ENCODE data around the gene FJX1.

FJX1 gene

DNA sequence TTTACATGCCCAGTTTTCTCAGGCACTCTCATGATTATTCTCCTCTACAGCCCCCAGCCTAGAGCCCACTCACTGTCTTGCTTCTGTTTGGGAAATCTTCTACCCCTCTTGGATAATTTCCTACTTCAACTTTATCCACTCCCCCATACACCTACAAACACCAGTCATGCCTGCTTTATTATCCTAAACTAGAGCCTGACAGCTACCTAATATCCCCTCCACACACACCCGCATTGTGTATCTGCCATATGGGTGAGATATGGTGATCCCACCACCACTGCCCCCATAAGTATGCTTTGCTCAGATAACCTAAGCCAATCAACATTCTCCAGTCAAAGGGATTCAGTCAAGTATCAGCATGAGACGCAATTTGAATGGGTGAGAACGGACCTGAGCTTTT, 15.3 kb upstream of the FJX1 start:
- FAIRE-seq (no peak), DNase-seq (ENCODE audit: insufficient read length, low spot score) (no peak)

DNA sequence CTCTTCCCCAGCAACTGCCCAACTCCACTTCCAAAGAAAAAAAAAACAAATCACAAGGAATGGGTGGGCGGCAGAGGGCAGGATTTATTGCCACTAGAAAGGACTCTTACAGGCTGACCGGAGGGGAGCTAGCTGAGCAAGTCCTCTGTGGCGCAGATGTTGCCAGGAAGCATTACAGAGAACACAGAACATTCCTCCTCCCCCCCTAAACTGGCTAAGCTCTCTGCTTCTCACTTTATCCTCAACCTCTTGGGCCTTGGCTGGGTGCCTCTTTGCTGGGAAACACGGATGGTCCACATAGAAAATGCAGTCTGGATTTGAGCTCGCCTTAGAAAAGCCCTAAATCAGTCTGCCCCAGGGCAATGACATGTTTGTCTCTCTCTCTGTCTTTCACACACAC, 12.6 kb upstream of the FJX1 start:
- no peak for FAIRE-seq
- no peak for DNase-seq (ENCODE audit: insufficient read length, low spot score)

DNA sequence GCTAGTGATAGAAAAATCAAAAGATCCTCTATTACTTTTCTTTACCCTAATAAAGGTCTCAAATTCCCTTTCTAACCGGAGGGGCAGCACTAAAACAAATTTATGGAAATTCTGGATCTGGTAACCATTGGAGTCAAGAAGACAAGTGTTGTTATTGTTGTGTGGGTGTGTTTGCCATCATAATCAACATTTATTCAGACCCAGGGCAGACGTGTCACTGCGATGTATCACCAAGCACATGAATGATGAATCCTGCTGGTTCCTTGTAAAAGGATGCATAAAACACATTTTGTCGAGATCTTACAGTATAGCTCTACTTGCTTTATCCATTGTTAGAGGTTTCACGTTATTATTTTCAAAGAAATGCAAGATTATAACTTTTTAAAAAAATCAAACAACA, 12.1 kb upstream of the FJX1 start:
- FAIRE-seq = no peak
- no peak for DNase-seq (ENCODE audit: insufficient read length, low spot score)

DNA sequence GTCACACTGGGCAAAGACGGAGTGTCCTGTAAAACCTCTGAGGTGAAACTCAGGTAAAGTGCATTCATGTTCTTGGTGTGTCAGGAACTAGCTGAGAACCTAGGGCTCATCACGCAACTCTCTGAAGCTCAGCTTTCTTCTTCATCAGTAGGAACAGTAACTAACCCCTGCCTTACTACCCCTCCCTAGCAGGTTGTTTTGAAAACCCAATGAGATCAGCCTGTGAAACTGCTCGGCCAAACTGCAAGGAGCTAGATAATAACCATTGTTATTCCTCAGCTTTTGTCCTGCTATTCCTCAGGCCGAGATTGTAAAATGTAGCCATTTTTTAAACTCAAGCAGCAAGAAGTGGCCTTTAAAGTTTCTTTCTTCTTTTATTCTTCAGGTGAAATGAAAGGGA, 9.8 kb upstream of the FJX1 start:
- FAIRE-seq = no peak
- DNase-seq (ENCODE audit: insufficient read length, low spot score) = no peak

DNA sequence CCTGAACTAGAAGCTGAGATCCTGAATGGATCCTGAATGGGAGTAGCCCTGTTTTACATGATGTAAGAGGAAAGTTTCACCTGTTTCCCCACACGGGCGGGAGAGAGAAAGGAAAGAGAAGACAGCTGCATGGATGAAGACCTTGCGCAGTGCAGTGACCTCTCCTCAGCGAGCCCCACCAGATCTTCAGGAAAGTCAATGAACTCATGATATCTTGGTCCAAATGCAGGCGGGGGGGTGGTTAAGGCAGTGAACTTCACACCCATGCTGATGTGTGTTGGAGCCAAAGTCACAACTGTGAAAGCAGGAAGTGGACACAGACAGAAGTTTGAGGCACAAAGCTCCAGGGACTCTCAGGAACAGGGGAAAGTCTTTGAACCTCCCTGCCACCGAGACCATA, 8.6 kb upstream of the FJX1 start:
- DNase-seq (ENCODE audit: insufficient read length, low spot score) (no peak), FAIRE-seq (no peak)

DNA sequence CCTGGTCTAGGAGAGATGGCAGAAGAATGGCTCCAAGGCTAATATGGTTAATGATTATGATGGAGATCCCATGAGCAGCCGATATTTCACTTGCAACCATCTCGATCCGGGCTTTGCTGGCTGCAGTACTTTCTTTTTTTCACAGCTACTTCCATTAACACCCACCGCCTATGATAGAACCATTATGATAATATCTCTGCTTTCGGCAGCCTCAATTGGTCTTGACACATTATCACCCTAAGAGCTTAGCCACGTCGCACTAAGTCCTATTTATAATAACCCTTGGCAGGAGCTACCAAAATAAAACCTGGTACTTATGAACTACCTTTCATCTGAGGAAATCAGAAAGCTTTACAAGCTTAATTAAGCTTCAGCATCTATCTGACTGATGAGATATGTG, 7.6 kb upstream of the FJX1 start:
- FAIRE-seq (no peak), DNase-seq (ENCODE audit: insufficient read length, low spot score) (no peak)

DNA sequence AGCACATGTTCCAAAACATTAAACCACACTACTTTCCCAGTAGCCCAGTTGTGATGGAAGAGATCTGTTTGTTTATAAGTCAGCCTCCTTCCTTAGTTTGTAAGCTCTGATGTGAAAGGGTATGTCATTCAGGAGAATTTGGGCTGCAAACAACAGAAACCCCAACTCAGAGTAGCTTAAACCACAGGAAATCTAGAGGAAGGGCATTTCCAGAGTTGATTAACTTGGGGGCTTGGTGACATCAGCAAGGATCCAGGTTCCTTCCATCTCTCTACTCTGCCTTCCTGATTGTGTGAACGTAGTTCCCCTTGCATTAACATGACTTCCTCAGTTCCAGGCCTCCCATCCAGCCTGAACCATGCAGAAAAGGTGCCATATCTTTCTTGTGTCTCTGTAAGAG, 6.5 kb upstream of the FJX1 start:
- DNase-seq (ENCODE audit: insufficient read length, low spot score) (no peak), FAIRE-seq (no peak)

DNA sequence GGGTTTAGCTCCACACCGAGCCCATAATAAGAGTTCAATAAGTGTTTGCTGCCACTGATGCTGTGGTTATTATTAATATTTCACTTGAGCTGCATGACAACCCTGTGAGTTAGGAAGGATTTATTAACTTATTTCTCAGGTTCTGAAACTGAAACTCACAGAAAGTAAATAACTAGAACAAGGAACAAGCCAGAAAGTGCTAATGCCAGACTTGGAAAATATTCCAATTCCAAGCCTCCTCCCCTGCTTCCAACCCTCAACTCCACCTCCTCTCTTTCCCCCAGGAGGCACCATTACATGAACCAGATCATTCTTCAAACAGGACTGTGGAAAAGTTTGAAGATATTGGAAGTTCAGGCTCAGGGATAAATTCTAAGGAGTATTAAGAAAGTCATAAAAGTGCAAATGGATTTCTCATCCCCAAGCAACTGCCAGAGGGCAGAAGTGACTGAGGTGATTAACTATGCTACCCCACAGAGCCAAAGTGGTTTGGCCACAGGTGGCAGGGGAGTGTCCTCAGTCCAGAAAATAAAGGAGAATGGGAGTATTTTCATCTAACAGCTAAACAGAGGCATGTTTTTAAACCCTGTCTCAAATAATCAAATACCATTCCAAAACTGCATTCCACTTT, 3.2 kb upstream of the FJX1 start:
- DNase-seq (ENCODE audit: insufficient read length, low spot score) = no peak

DNA sequence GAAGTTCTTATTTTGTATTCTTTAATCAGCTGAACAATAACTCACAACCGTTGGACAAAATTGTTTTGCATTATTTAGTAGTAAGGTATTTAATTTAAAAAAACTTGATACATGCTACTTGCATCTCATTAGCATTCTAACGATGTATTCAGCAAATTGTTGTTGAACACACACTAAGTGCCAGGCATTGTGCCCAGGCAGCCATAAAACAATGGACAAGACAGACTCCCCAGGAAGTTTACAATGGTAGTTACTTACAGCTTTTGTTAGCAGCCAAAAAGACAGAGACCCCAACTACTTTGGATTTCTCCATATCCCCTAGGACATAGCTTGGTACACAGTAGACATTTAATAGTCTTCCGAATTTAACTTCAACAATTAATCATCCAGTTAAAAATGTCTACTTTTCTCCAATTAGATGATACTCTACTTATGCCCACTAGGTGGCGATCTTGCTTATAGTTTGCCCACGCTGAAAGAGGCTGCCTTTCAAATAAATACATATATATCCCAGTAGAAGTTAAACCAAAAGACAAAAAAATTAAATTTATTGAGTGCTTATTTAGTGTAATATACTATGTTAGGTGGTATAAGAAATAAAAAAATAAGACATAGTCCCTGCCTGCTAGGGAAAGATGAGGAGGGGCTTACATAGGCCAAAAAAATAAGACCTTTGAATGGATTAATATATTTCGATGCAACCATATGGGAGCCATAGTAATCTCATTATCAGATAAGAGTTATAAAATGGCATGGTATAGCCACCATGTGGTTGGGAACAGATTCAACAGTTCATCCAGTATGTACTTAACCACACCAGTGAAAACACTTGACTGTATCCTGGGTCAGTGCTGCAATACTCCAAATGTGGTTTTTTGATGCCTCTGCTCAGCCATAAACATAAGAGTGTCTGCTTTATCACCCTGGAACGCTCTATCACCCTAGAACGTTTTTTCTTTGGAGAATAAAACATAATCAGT, 2.0 kb upstream of the FJX1 start:
- DNase-seq (ENCODE audit: insufficient read length, low spot score) (peak; percentile 44), FAIRE-seq (no peak)

More for the DNA sequence above, 3.2 kb upstream of the FJX1 start:
- FAIRE-seq = no peak

DNA sequence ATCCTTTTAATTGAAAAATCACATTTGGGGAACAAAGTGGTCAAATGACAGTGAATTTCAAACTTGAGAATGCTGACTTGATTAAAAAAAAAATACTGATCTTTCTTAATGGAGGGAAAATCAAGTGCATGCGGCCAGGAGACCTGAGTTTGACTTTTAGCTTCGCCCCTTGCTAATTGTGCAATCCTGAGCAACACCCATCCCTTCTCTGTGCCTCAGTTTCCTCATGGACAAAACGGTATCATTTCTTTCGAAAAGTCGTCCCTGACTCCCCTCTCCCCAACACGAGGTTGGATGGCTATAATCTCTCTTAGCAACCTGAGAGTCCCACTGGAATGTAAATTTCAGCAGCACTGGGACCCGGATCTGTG, 959 bp upstream of the FJX1 start:
- DNase-seq (ENCODE audit: insufficient read length, low spot score) = no peak
- FAIRE-seq = no peak

DNA sequence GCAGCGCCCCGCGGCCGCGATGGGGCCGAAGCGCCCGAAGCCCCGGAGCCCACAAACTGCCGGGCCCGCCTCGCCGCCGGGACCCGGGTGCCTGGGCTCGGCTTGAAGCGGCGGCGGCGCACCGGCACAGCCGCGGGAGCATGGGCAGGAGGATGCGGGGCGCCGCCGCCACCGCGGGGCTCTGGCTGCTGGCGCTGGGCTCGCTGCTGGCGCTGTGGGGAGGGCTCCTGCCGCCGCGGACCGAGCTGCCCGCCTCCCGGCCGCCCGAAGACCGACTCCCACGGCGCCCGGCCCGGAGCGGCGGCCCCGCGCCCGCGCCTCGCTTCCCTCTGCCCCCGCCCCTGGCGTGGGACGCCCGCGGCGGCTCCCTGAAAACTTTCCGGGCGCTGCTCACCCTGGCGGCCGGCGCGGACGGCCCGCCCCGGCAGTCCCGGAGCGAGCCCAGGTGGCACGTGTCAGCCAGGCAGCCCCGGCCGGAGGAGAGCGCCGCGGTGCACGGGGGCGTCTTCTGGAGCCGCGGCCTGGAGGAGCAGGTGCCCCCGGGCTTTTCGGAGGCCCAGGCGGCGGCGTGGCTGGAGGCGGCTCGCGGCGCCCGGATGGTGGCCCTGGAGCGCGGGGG, 346 bp downstream of the FJX1 start:
- DNase-seq (ENCODE audit: insufficient read length, low spot score) = no peak

DNA sequence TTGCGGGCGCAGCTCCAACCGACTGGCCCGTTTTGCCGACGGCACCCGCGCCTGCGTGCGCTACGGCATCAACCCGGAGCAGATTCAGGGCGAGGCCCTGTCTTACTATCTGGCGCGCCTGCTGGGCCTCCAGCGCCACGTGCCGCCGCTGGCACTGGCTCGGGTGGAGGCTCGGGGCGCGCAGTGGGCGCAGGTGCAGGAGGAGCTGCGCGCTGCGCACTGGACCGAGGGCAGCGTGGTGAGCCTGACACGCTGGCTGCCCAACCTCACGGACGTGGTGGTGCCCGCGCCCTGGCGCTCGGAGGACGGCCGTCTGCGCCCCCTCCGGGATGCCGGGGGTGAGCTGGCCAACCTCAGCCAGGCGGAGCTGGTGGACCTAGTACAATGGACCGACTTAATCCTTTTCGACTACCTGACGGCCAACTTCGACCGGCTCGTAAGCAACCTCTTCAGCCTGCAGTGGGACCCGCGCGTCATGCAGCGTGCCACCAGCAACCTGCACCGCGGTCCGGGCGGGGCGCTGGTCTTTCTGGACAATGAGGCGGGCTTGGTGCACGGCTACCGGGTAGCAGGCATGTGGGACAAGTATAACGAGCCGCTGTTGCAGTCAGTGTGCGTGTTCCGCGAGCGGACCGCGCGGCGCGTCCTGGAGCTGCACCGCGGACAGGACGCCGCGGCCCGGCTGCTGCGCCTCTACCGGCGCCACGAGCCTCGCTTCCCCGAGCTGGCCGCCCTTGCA, 1.0 kb downstream of the FJX1 start:
- FAIRE-seq (peak; percentile 16), DNase-seq (ENCODE audit: insufficient read length, low spot score) (no peak)

More for the DNA sequence above, 346 bp downstream of the FJX1 start:
- FAIRE-seq = no peak

DNA sequence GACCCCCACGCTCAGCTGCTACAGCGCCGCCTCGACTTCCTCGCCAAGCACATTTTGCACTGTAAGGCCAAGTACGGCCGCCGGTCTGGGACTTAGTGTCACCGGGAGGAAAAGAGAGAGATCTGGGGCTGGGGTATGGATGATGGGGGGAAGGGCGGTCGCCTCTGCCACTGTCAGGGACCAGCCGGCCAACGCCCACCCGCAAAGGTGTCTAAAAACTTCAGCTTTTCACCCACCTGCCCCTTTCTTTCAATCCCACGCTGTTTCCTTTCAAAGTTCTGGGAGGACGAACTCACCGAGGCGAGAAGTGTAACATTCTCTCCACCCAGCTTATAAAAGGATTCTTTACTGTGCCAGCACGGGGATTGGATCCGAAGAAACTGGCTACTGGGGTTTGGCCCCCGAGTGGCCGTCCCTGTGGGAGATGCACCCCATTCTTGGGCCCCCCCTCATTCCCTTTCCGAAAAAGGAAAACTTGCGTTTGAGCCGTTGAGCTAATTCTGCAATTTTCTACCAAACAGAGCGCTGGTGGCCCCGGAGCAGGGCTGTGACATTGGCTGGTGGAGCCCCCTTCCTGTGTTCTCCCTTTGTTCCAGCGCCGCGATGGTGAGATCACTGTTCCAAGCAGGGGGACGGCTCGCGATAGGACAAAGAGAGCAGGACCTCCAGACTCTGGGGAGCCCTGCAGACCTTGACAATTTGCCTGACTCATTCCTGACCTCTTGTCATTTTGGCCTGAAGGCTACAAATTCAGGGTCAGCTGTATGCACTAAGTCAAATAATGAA, 1.8 kb downstream of the FJX1 start:
- DNase-seq (ENCODE audit: insufficient read length, low spot score) = peak; percentile 37
- no peak for FAIRE-seq

DNA sequence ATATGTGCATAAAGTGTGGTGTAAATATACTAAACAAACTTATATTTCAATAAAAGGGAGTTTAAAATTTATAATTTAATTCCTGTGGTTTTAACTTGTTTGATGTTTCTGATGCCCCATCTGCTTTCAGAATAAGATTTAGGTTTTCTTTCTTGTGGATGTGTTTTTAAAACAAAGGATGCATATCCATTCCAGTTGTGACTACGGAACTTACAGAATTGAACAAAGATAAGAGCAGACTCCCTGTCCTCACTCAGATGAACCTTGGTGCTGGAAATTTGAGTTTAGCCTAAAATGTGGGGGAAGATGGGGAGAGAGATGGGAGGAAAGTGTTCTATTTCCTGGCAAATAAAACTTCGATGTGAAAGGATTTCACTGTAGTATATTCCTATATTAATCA, 2.5 kb downstream of the FJX1 start:
- FAIRE-seq (no peak), DNase-seq (ENCODE audit: insufficient read length, low spot score) (no peak)

DNA sequence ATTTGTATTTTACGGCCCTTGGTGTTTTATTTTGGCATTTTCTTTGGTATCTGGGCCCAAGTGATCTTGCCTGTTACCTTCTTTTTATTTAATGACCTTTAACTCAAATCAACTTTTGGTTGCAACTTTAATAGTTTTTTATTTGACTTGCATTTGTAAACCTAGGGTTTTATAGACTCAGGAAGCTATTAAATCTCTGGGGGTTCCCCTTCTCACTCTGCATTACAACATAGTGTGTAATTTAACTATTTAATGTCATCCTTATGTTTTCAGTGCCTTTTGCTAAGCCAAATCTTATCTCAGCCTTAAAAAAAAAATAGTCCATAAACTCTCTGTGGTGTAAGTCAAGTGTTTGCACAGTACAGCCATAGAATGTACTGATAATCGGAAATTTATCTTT, 3.4 kb downstream of the FJX1 start:
- FAIRE-seq (no peak), DNase-seq (ENCODE audit: insufficient read length, low spot score) (no peak)

DNA sequence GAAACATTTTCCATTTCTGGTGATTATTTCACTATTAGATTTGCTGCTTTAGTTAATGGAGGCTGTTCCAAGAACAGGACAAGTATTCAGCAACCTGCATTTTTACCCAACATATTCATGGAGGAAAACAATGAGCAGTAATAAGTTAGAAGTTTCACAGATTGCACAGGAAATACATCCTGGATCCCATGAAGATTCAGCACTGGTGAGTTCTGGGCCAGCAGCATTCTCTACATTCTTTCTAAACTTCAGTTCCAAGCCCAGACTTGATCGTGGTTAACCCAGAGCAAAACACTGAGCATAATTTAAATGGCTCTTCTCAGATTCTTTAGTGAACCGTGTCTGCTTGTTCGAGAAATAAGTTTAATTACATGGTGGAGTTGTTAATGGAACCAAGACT, 3.8 kb downstream of the FJX1 start:
- FAIRE-seq (peak; percentile 66), DNase-seq (ENCODE audit: insufficient read length, low spot score) (peak; percentile 56)

DNA sequence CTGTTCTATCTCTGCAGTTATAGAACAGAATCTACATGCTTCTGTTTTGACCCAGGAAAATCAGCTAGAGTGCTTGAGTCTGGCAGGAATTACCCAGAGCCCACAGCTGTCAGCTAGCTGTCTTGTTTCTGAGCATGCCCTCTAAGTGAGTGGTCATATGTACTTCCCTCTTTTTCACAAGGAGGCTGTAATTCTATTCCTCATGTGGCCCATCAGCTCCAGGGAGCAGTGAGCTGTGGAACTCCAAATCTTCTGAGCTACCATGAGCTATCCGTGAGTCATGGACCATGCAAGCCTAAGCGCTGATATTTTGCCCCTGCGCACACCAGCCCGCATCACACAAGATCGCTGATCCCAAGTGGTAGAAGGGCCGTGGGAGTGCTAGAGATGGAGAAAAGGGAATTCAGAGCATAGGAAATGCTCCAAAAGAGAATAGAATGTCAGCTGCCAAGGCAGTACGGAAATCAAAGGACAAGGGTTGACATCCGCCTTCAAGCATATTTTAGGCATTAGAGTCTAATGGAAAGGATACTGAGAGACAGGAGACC, 5.4 kb downstream of the FJX1 start:
- FAIRE-seq (peak; percentile 42), DNase-seq (ENCODE audit: insufficient read length, low spot score) (peak; percentile 56)

DNA sequence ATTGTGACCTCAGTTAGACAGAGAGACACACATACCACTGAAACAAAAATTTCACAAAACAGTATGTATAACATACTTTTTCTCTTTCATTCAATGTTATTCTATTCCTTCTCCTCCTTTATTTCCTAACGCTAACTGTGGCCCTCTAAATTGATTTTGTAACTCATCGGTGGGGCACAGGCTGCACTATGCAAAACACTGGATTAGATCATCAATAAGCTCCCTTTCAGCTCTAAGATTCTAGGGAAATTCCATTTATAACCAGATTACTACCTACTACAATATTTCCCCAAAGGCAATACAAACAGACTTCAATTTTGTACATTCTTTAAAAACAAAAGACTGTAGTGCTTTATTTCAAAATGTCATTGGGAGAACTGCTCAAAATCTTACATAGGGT, 6.1 kb downstream of the FJX1 start:
- FAIRE-seq = no peak

DNA sequence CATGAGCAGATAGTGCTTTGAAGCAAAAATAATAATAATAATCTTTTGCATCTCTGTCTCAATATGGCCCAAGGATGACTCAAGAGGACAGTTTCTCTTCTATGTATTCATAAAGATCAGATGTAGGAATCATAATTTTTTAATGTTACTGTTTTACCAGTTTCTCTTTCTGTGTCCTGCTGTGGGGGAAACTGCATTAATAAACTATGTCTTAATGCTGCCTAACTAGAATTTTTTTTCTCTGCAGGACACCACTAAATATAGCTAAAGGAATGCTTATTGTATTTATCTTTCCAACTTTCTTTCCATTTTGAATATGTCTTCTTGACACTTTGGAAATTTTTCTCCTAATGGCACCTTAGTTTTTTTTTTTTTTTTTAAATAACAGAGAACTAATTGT, 6.5 kb downstream of the FJX1 start:
- DNase-seq (ENCODE audit: insufficient read length, low spot score) (no peak), FAIRE-seq (no peak)

More for the DNA sequence above, 6.1 kb downstream of the FJX1 start:
- no peak for DNase-seq (ENCODE audit: insufficient read length, low spot score)

DNA sequence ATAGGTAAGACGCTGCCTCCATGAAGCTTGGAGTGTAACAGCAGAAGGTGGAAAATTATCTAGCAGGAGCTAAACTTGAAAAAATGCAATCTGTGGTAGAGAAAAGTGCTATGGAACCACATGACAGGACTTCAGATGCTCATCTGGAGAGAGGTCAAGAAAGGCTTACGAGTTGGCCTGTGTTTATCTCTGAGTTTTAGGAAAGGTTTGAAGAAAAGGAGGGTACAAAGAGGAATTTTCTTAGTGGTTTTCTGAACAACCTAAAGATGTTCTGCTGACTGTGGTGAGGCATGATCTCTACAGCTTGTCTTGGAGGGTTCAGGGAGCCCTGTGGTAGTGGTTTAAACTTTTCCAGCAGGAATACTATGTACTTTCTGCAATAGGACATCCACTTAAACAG, 8.2 kb downstream of the FJX1 start:
- FAIRE-seq (no peak), DNase-seq (ENCODE audit: insufficient read length, low spot score) (no peak)
